Esophagus (tissue), 2 donors: ENCODE measurements around the gene GLDN. TPM values are rescaled to one million over a fixed set of nuclear protein-coding genes. Genes with fewer than 3 reads are reported as not detected.

ENCODE experiments used
- H3K27ac ChIP-seq, 2 donors: one replicate each; pipeline ENCODE4 v1.5.1; 2013; ENCODE audit warnings: low read depth in 2 of 2, mild to moderate bottlenecking in 2 of 2, inconsistent platforms in 1 of 2, low read length in 1 of 2, moderate library complexity in 1 of 2
- H3K27me3 ChIP-seq, 2 donors: one replicate each; pipeline ENCODE4 v1.6.1; 2013; ENCODE audit warnings: low read length in 2 of 2, control low read depth in 1 of 2, mild to moderate bottlenecking in 1 of 2; ENCODE audit not compliant: insufficient read depth in 2 of 2, control insufficient read depth in 1 of 2
- H3K36me3 ChIP-seq, 2 donors: one replicate each; pipeline ENCODE4 v1.6.1; 2013; ENCODE audit warnings: low read length in 1 of 2; ENCODE audit not compliant: control insufficient read depth in 2 of 2, insufficient read depth in 2 of 2
- H3K4me1 ChIP-seq, 2 donors: one replicate each; pipeline ENCODE4 v1.6.1; 2013; ENCODE audit warnings: low read length in 1 of 2; ENCODE audit not compliant: control insufficient read depth in 2 of 2, insufficient read depth in 2 of 2
- H3K4me3 ChIP-seq, 2 donors: one replicate each; pipeline ENCODE4 v1.5.1; 2013; ENCODE audit warnings: low read length in 2 of 2, mild to moderate bottlenecking in 2 of 2, low read depth in 1 of 2, moderate library complexity in 1 of 2
- H3K9me3 ChIP-seq, 2 donors: one replicate each; pipeline ENCODE4 v1.6.1; 2013; ENCODE audit warnings: mild to moderate bottlenecking in 2 of 2, low read depth in 1 of 2, low read length in 1 of 2, moderate library complexity in 1 of 2; ENCODE audit not compliant: control insufficient read depth in 2 of 2, insufficient read depth in 1 of 2
- WGBS, 2 donors: extraction: QIAGEN DNeasy Blood & Tissue Kit; methylation state at CpG; one replicate each; pipeline ENCODE4 v1.1.7; 2013; 5-methylcytosine and 5-hydroxymethylcytosine counted together
- polyA plus RNA-seq, 2 donors: library from polyadenylated mRNA; stranded (reverse); fragments of 200-250 nt; gene quantifications; one replicate each; pipeline ENCODE4 v1.2.3, GENCODE V29; 2013
- donor health status: healthy with polysubstance abuse.
- donor health status: Bipolar disorder and iron deficiency.

The GLDN gene
- polyA plus RNA-seq, 2 donors: 0.29 to 0.41 TPM

GRCh38 chr15:51379390-51379789 is 37.9 kb downstream of the GLDN start:
- WGBS, 2 donors: 64 to 67% methylated on average over 4 of the region's 4 CpGs
- H3K4me3 ChIP-seq: no peak overlapping the region
- no peaks in the 10 kb centered on the region for H3K9me3 ChIP-seq
- no peaks in the 10 kb centered on the region for H3K27me3 ChIP-seq
- H3K27ac ChIP-seq: no peak overlapping the region
- no peaks in the 10 kb centered on the region for H3K36me3 ChIP-seq
- H3K4me1 ChIP-seq: peaks cover 0 to 2% of the 10 kb centered on the region in 2 donors

- no peaks in the 10 kb centered on the region for H3K9me3 ChIP-seq
- 28 to 32% methylated on average over 14 of the region's 14 CpGs for WGBS, 2 donors
These were observed 39.7 kb downstream of the GLDN start for GRCh38 chr15:51380999-51381806.

GRCh38 chr15:51382787-51383186 is 41.3 kb downstream of the GLDN start:
- no peak overlapping the region for H3K27ac ChIP-seq
- no peak overlapping the region for H3K4me3 ChIP-seq
- H3K9me3 ChIP-seq: no peaks in the 10 kb centered on the region
- H3K36me3 ChIP-seq: no peaks in the 10 kb centered on the region
- no peaks in the 10 kb centered on the region for H3K27me3 ChIP-seq
- peaks cover 0 to 2% of the 10 kb centered on the region in 2 donors for H3K4me1 ChIP-seq
- 12 to 17% methylated on average over 4 of the region's 4 CpGs for WGBS, 2 donors

More at GRCh38 chr15:51380999-51381806, 39.7 kb downstream of the GLDN start:
- Histone ChIP-seq H3K27ac (no peak overlapping the region), H3K4me3 (no peak overlapping the region), H3K4me1 (peaks cover 0 to 2% of the 10 kb centered on the region in 2 donors), H3K36me3 (no peaks in the 10 kb centered on the region), H3K27me3 (no peaks in the 10 kb centered on the region)

- Histone ChIP-seq H3K27me3 (no peaks in the 10 kb centered on the region), H3K4me1 (peaks cover 0 to 2% of the 10 kb centered on the region in 2 donors), H3K27ac (no peak overlapping the region), H3K36me3 (no peaks in the 10 kb centered on the region), H3K4me3 (no peak overlapping the region), H3K9me3 (no peaks in the 10 kb centered on the region)
- WGBS, 2 donors: 82 to 87% methylated on average over 8 of the region's 8 CpGs
These were observed 44.6 kb downstream of the GLDN start for GRCh38 chr15:51386029-51386428.

GRCh38 chr15:51386486-51386885 is 45.0 kb downstream of the GLDN start:
- 89 to 91% methylated on average over 12 of the region's 12 CpGs for WGBS, 2 donors
- H3K27ac ChIP-seq: no peak overlapping the region
- no peaks in the 10 kb centered on the region for H3K9me3 ChIP-seq
- no peaks in the 10 kb centered on the region for H3K36me3 ChIP-seq
- no peak overlapping the region for H3K4me3 ChIP-seq
- H3K27me3 ChIP-seq: no peaks in the 10 kb centered on the region
- H3K4me1 ChIP-seq: peaks cover 0 to 2% of the 10 kb centered on the region in 2 donors

GRCh38 chr15:51386960-51387698 is 45.7 kb downstream of the GLDN start:
- peaks cover 0 to 2% of the 10 kb centered on the region in 2 donors for H3K4me1 ChIP-seq
- WGBS, 2 donors: 74 to 78% methylated on average over 10 of the region's 10 CpGs
- no peak overlapping the region for H3K27ac ChIP-seq
- H3K9me3 ChIP-seq: no peaks in the 10 kb centered on the region
- no peaks in the 10 kb centered on the region for H3K27me3 ChIP-seq
- H3K4me3 ChIP-seq: no peak overlapping the region
- H3K36me3 ChIP-seq: no peaks in the 10 kb centered on the region

- no peak overlapping the region for H3K27ac ChIP-seq
- H3K4me1 ChIP-seq: peaks cover 0 to 2% of the 10 kb centered on the region in 2 donors
- H3K4me3 ChIP-seq: no peak overlapping the region
- no peaks in the 10 kb centered on the region for H3K27me3 ChIP-seq
- 90 to 95% methylated on average over 3 of the region's 3 CpGs for WGBS, 2 donors
- no peaks in the 10 kb centered on the region for H3K9me3 ChIP-seq
- no peaks in the 10 kb centered on the region for H3K36me3 ChIP-seq
These were observed 46.2 kb downstream of the GLDN start for GRCh38 chr15:51387699-51388041.

- Histone ChIP-seq H3K27me3 (no peaks in the 10 kb centered on the region), H3K27ac (no peak overlapping the region), H3K36me3 (no peaks in the 10 kb centered on the region), H3K4me3 (no peak overlapping the region), H3K9me3 (no peaks in the 10 kb centered on the region), H3K4me1 (no peaks in the 10 kb centered on the region)
- 93 to 94% methylated on average over 7 of the region's 7 CpGs for WGBS, 2 donors
These were observed 47.3 kb downstream of the GLDN start for GRCh38 chr15:51388726-51389125.

- Histone ChIP-seq H3K9me3 (no peaks in the 10 kb centered on the region), H3K4me3 (no peak overlapping the region), H3K36me3 (no peaks in the 10 kb centered on the region), H3K4me1 (no peaks in the 10 kb centered on the region), H3K27me3 (no peaks in the 10 kb centered on the region), H3K27ac (no peak overlapping the region)
- 71% methylated on average over 7 of the region's 7 CpGs for WGBS, 2 donors
These were observed 48.9 kb downstream of the GLDN start for GRCh38 chr15:51390241-51390965.
